Measurements from ENCODE around the gene NUP133.

Gene NUP133

DNA sequence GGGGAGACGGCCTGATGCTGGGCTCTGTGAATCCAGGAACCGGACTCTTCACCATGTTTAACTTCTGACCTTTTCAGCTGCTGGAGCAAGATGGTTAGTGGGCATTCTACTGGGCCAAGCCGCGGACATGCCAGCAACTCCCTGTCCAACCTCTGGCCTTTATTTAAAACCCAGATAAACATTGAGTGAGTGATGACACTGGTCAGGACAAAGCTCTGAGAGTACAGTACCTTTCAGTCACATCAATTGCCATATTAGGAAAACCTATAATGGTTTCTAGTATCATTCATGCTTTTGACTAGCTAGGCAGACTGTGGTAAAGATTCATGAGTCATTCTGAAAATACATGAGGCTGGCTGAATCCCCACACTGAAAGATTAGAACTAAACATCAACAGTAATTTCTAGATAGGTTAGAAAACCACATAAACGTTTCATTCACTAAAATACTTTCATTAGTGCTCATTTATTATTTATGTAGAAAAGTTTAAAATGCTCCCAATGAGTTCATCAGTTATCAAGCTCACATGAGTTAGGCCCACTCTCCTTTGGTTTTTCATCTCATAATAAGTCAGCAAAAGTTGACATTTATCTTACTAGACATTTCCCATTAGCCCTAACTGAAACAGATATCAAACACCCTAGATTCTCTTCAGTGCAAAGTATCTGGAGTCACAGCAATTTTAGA is 67.1 kb downstream of the NUP133 start:
- peaks cover 39% of the 10 kb centered on the region for H3K36me3 Mint-ChIP-seq (ENCODE audit: low read depth)
- no peak overlapping the region for H3K4me3 Mint-ChIP-seq
- TF ChIP-seq, protein P1, sequence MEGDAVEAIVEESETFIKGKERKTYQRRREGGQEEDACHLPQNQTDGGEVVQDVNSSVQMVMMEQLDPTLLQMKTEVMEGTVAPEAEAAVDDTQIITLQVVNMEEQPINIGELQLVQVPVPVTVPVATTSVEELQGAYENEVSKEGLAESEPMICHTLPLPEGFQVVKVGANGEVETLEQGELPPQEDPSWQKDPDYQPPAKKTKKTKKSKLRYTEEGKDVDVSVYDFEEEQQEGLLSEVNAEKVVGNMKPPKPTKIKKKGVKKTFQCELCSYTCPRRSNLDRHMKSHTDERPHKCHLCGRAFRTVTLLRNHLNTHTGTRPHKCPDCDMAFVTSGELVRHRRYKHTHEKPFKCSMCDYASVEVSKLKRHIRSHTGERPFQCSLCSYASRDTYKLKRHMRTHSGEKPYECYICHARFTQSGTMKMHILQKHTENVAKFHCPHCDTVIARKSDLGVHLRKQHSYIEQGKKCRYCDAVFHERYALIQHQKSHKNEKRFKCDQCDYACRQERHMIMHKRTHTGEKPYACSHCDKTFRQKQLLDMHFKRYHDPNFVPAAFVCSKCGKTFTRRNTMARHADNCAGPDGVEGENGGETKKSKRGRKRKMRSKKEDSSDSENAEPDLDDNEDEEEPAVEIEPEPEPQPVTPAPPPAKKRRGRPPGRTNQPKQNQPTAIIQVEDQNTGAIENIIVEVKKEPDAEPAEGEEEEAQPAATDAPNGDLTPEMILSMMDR (IDR thresholded peaks at IDR 0.05; ENCODE audit: unreplicated experiment in 3 of 3), result no peak
- H3K4me1 Mint-ChIP-seq, result peaks cover 26% of the 10 kb centered on the region
- no peaks in the 10 kb centered on the region for H3K9me3 Mint-ChIP-seq
- peaks cover 12% of the 10 kb centered on the region for H3K27me3 Mint-ChIP-seq (ENCODE audit: low read depth)
- H3K27ac Mint-ChIP-seq, result peak overlapping the region in 1 of 3 experiments; percentile 56

DNA sequence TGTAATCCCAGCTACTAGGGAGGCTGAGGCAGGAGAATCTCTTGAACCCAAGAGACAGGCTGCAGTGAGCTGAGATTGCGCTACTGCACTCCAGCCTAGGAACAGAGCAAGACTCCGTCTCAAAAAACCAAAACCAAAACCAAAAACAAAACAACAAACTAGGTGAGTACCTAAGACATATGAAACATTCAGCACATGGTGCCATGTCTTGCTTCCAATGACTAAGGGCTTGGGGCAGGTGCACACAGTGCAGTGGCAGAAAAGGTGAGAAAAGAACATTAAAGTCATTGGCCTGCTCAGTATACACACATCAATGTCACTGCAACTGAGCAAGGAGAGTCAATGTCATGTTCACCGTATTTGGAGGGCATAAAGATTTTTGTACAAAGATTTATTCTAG is 70.1 kb downstream of the NUP133 start:
- TF ChIP-seq, protein P1 (IDR thresholded peaks at IDR 0.05; ENCODE audit: unreplicated experiment in 3 of 3), result no peak
- Mint-ChIP-seq H3K4me3 (no peak overlapping the region), H3K27me3 (ENCODE audit: low read depth) (peaks cover 39% of the 10 kb centered on the region), H3K27ac (no peak overlapping the region), H3K36me3 (ENCODE audit: low read depth) (peaks cover 31% of the 10 kb centered on the region), H3K4me1 (peaks cover 37% of the 10 kb centered on the region), H3K9me3 (no peaks in the 10 kb centered on the region)

DNA sequence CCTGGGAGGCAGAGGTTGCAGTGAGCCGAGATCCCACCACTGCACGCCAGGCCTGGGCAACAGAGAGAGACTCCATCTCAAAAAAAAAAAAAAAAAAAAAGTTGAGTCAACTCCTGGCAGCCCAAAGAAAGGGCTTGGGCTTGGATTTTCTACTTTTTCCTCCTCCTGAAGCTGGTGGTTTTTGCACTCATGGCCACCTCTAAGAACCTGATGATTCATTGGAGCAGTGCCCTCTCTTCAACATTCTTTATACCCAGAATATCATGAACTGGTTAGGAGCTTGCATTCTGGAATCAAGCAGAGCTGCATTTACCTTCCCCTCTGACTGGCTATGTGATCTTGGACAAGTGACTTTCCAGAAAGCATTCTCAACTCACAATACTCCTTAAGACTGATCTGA is 70.7 kb downstream of the NUP133 start:
- peaks cover 31% of the 10 kb centered on the region for H3K36me3 Mint-ChIP-seq (ENCODE audit: low read depth)

DNA sequence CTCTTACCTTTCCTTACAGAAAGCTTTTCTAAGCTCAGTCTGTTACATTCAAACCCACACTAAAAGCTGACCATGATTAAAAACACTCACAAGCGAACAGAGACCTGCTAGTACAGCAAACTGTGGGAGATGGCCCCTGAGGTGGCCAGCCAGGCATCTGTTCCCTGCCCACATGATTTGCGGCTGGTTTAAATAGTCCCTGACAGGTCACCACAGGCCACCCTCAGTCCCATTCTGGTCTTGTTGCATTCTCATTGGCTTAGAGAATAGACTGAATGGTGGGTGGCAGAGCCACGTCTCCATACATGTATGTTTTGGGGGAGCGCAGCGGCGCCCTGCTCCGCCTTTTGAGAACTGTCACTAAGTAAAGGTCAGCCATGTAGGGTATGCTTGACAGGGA is 71.9 kb downstream of the NUP133 start:
- peaks cover 36% of the 10 kb centered on the region for H3K4me1 Mint-ChIP-seq
- H3K27me3 Mint-ChIP-seq (ENCODE audit: low read depth), result peaks cover 57% of the 10 kb centered on the region
- peak overlapping the region in 1 of 3 experiments; percentile 34 for H3K4me3 Mint-ChIP-seq
- peaks cover 24% of the 10 kb centered on the region for H3K36me3 Mint-ChIP-seq (ENCODE audit: low read depth)
- TF ChIP-seq, protein P1 (IDR thresholded peaks at IDR 0.05; ENCODE audit: unreplicated experiment in 3 of 3), result no peak
- peaks cover 1% of the 10 kb centered on the region for H3K9me3 Mint-ChIP-seq
- peak overlapping the region in 2 of 3 experiments; percentile 11 to 13 for H3K27ac Mint-ChIP-seq

More for the DNA sequence above, 70.7 kb downstream of the NUP133 start:
- H3K9me3 Mint-ChIP-seq, result no peaks in the 10 kb centered on the region
- peaks cover 37% of the 10 kb centered on the region for H3K4me1 Mint-ChIP-seq
- H3K27ac Mint-ChIP-seq, result no peak overlapping the region
- H3K27me3 Mint-ChIP-seq (ENCODE audit: low read depth), result peaks cover 44% of the 10 kb centered on the region
- TF ChIP-seq, protein P1 (IDR thresholded peaks at IDR 0.05; ENCODE audit: unreplicated experiment in 3 of 3), result no peak
- no peak overlapping the region for H3K4me3 Mint-ChIP-seq

DNA sequence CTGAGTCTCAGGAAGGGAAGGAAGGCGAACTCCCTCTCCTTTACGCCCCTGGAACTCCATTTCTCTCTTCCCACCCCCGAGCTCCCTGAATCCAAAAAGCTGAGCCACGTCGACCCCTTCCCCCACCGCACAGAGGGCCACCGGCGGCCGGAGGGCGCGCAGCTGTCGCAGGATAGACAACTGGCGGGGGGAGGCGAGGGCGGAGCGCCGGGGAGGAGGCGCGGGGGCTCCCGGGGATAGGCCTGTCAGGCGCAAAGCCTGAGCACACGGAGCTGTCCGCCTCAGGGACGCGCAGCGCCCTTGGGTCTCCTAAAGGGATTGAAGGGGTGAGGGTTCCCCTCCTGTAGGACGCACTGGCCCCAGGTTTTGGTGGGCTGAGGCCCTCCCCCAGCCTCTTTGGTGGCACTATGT is 73.5 kb downstream of the NUP133 start:
- Mint-ChIP-seq H3K36me3 (ENCODE audit: low read depth) (peaks cover 15% of the 10 kb centered on the region), H3K9me3 (peaks cover 4% of the 10 kb centered on the region), H3K4me3 (peak overlapping the region; percentile 61 to 80 (median 73)), H3K27me3 (ENCODE audit: low read depth) (peaks cover 67% of the 10 kb centered on the region), H3K4me1 (peaks cover 31% of the 10 kb centered on the region), H3K27ac (peak overlapping the region in 2 of 3 experiments; percentile 62 to 79)
- TF ChIP-seq, protein P1 (IDR thresholded peaks at IDR 0.05; ENCODE audit: unreplicated experiment in 3 of 3), result no peak
